Body of pancreas (tissue), 4 donors: Measurements from ENCODE around the gene HADHB.

Source experiments
- CTCF ChIP-seq, 7 experiments: fragments of 450-650 bp in 4 of 7; fragments of 200-600 bp in 3 of 7; sonication (generic) in 3 of 7; IDR thresholded peaks; one replicate each; pipeline ENCODE4 v1.5.1; 2016 to 2019; ENCODE audit warnings: antibody characterized with exemption in 7 of 7
- POLR2A ChIP-seq, 3 donors: fragments of 450-650 bp; IDR thresholded peaks; one replicate each; pipeline ENCODE4 v1.6.1; 2016; ENCODE audit warnings: antibody characterized with exemption in 3 of 3, mild to moderate bottlenecking in 2 of 3

DNA sequence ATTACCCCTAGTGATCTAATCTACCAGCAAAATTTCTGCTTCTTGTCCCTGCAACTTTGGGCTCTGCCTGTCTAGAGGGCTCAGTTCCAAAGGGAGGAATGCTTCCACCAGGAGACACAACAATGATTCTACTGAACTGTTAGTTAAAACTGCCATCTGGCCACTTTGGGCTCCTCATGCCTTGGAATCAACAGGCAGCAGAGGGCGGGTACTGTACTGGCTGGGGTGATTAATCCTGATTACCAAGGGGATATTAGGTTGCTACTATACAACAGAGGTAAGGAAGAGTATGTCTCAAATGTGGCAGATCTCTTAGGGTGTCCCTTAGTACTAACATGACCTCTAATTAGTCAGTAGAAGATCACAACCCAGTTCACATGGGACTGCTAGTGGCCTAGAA is 21.7 kb upstream of the HADHB start:
- TF ChIP-seq CTCF (IDR thresholded peaks at IDR 0.05) (no peak), POLR2A (IDR thresholded peaks at IDR 0.05) (no peak)
